ENCODE results near the gene CPB2.

DNA sequence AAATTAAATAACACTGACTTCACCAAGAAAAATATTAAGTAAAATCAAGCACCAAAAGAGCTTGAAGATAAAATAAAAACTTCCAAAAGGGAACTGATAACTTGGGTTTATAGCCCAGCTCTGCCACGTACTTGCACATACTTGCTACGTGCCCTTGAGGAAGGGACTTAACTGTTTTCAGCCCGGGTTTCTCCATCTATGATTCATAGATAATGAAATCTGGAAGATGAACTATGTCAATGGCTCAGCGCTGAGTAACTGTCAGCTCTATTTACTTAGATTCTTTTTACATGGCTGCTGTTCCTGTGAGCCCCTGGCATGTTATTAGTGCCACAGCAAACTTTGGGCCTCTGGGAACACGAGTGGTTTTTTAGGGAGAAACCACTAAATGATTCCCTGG lies 42.6 kb downstream of the CPB2 start:
- TF ChIP-seq TAF1 (IDR thresholded peaks at IDR 0.05; ENCODE audit: low read depth) (no peak), ZBTB7A (IDR thresholded peaks at IDR 0.05; ENCODE audit: low read depth) (no peak), RAD21 (IDR thresholded peaks at IDR 0.05; ENCODE audit: low read depth) (no peak)
- TF ChIP-seq, protein P1, sequence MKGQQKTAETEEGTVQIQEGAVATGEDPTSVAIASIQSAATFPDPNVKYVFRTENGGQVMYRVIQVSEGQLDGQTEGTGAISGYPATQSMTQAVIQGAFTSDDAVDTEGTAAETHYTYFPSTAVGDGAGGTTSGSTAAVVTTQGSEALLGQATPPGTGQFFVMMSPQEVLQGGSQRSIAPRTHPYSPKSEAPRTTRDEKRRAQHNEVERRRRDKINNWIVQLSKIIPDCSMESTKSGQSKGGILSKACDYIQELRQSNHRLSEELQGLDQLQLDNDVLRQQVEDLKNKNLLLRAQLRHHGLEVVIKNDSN (IDR thresholded peaks at IDR 0.05) = no peak

Measured in Ishikawa (cell line).